ENCODE data around the gene ZFYVE21.

The ZFYVE21 gene

GRCh38 chr14:103705504-103706284, 9.9 kb upstream of the ZFYVE21 start:
- no peak for DNase-seq (ENCODE audit: low read depth)

DNA sequence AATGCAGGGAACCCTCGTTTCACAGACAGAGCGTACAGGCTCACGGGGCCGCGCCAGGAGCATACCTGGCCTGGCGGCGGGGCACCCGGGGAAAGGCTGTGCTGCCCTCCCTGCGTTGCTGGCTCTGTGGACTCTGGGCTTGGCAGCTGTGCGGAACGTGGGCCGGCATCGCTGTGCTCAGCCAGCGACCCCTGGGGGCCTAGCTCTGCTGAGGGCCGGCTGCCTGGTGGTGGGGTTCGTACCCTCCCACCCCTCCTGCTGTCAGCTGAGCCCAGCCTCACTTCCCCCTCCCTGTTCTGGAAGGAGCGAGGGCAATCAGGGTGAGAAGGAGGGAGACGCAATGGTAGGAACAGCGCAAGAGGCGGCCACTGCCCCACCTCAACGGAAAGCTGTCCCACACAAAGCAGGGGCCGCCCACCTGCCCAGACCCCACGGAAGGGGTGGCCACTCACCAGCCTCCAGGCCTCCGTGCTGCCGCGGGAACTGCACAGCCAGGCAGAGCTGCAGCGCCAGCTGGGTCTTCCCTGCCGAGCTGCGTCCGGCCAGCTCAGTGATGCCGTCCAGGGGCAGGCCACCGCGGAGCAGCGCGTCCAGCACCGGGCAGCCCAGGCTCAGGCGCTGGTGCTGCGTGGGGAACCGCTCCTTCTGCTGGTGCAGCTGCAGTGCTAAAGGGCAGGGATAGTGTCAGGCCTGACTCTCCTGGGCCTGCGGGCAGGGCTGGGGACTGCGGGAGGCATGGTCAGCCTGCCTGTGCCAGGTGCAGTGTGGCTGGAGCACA, 8.9 kb upstream of the ZFYVE21 start:
- DNase-seq (ENCODE audit: low read depth), result no peak

GRCh38 chr14:103707329-103708263, 8.0 kb upstream of the ZFYVE21 start:
- DNase-seq (ENCODE audit: low read depth), result no peak

- no peak for DNase-seq (ENCODE audit: low read depth)
Observed at GRCh38 chr14:103708750-103709187, 6.8 kb upstream of the ZFYVE21 start.

- DNase-seq (ENCODE audit: low read depth), result no peak
Observed at GRCh38 chr14:103709814-103710213, 5.8 kb upstream of the ZFYVE21 start.

- DNase-seq (ENCODE audit: low read depth), result no peak
Observed at GRCh38 chr14:103710771-103711377, 4.7 kb upstream of the ZFYVE21 start.

- no peak for DNase-seq (ENCODE audit: low read depth)
Observed at GRCh38 chr14:103711516-103712431, 3.8 kb upstream of the ZFYVE21 start.

DNA sequence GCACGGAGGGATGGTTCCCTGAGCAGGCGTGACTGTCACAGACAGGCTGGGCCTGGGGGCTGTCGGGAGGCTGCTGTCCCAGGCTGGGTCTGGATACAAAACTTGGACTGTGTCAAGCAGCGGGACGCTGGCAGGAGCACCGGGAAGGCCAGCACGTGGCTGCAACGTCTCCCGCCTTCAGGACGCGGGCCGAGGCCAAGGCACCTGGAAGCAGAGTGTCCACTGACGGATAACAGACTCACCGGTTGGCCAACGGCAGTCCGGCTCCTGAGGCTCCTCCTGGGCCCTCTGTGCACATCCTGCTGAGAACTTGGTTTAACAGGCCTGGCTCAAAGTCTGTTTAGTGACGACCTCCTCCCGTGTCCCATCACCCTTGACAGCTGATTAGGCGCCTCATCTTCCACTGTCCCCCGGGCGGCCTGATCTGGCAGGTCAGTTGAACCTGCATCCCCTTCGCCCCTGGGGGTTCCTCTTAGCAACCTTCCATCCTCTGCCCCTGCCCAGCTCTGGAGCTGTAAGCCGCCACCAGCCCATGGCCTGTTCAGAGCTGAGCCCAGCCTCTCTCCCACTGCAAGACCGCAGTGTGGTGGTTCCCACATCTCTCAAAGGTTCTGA, 2.9 kb upstream of the ZFYVE21 start:
- no peak for DNase-seq (ENCODE audit: low read depth)

DNA sequence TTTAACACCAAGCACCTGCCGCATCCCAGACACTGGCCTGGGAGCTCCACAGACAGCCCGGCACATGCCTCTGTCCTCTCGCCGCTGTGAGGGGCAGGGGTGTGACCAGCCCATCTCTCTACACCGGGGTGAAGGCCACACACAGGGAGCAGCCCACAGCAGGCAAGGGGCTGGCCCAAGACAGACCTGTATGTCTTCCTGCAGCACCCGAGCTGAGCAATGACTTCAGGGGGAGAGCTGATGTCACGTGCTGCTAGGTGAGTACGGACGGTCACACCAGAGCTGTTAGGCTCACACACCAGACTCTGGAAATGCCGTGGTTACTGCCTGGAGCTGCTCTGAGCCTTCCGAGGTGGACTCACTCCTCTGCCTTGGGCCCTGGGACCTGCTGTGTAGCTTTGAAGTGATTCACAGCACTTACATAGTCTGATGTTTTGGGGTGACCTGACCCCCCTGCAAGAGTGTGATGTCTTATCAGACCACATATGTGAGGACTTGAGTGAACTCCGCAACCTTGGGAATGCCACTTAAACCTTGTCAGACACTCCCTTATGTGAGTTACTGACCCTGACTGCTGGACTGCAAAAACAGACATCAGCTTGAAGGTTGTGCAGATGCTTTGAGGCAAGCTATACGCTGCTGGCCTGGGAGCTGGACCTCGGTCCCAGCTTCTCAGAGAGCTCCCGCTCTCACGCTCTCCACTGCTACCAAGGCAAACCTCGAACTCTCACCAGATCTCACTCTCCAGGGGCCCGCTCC, 2.1 kb upstream of the ZFYVE21 start:
- DNase-seq (ENCODE audit: low read depth), result no peak

GRCh38 chr14:103714063-103714724, 1.4 kb upstream of the ZFYVE21 start:
- DNase-seq (ENCODE audit: low read depth), result no peak

- no peak for DNase-seq (ENCODE audit: low read depth)
Observed at GRCh38 chr14:103716091-103716801, 636 bp downstream of the ZFYVE21 start.

GRCh38 chr14:103716899-103717411, 1.3 kb downstream of the ZFYVE21 start:
- DNase-seq (ENCODE audit: low read depth), result no peak

GRCh38 chr14:103718572-103718971, 3.0 kb downstream of the ZFYVE21 start:
- no peak for DNase-seq (ENCODE audit: low read depth)

DNA sequence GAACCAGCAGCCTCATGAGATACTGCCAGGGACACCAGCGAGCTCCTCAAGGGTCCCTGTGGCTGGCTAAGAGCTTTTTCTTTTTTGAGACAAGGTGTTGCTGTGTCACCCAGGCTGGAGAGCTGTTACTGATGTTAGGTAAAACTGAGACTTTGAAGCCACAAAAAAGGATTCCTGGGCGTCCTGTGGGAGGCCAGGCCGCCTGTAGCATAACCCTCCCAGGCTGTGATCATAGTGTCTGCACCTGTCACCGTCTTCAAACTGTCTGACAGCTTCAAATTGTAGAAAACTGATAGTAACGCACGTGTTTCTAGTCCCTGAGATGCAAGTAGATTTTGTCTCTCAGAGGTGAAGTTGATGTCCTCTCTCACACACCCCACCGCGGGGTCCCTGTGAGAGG, 4.1 kb downstream of the ZFYVE21 start:
- DNase-seq (ENCODE audit: low read depth), result no peak

- no peak for DNase-seq (ENCODE audit: low read depth)
Observed at GRCh38 chr14:103721334-103722120, 5.9 kb downstream of the ZFYVE21 start.

DNA sequence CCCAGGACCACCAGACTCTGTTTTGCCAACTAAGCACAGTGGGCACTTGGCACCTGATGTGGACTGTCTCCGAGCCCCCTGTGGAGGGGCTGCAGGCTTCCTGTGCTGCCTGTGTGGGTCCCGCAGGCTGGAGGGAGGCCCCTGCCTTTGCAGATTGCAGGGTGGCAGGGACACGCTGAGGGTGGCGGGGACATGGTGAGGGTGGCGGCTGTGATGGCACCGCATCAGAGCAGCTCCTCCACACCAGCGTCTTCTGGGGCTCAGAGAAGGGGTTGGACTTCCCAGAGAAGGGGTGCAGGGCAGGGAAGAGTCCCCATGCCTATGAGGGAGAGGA, 8.1 kb downstream of the ZFYVE21 start:
- DNase-seq (ENCODE audit: low read depth), result no peak

- no peak for DNase-seq (ENCODE audit: low read depth)
Observed at GRCh38 chr14:103724116-103724515, 8.5 kb downstream of the ZFYVE21 start.

All from stimulated activated CD8-positive, alpha-beta memory T cell treated with anti-CD3 and anti-CD28 coated beads, Interleukin-15, amount 100 ng/mL, for 1 hour (primary cell).